ENCODE data around the gene MMP24OS.

The MMP24OS gene

GRCh38 chr20:35274172-35275092 lies 3.5 kb downstream of the MMP24OS start:
- Histone ChIP-seq H3K4me1 (ENCODE audit: control insufficient read depth, low read depth, low read length) (peaks cover 2% of the 10 kb centered on the region), H2BK5ac (ENCODE audit: low read length) (no peak overlapping the region), H2BK15ac (replicated peaks; ENCODE audit: low read depth) (no peak overlapping the region)

GRCh38 chr20:35273449-35274171 lies 4.3 kb downstream of the MMP24OS start:
- H2BK15ac ChIP-seq (replicated peaks; ENCODE audit: low read depth) = no peak overlapping the region
- H4K5ac ChIP-seq (ENCODE audit: low read length) = no peak overlapping the region
- H3K4me2 ChIP-seq (ENCODE audit: low read length) = no peak overlapping the region
- no peak overlapping the region for H2AK5ac ChIP-seq (ENCODE audit: low read length)
- H4K8ac ChIP-seq (ENCODE audit: low read depth, low read length) = no peak overlapping the region
- no peak overlapping the region for H3K4ac ChIP-seq (ENCODE audit: low read depth, low read length)
- no peak overlapping the region for H3K9ac ChIP-seq (ENCODE audit: low read length)
- WGBS (ENCODE audit: extremely low coverage, insufficient coverage, low lambda C conversion rate) = no CpG with 5 or more reads among the region's 13 CpGs
- no peak overlapping the region for H2BK120ac ChIP-seq (ENCODE audit: low read depth, low read length)
- no peaks in the 10 kb centered on the region for H3K27me3 ChIP-seq (ENCODE audit: insufficient read depth, low read length, poor library complexity)
- DNase-seq = peak; percentile 25
- no peak overlapping the region for H3K56ac ChIP-seq (ENCODE audit: low read length)
- peaks cover 1% of the 10 kb centered on the region for H3K36me3 ChIP-seq (ENCODE audit: control insufficient read depth, insufficient read depth, low read length)
- H3K4me3 ChIP-seq (ENCODE audit: low read length) = no peak overlapping the region
- peaks cover 2% of the 10 kb centered on the region for H3K4me1 ChIP-seq (ENCODE audit: control insufficient read depth, low read depth, low read length)
- no peaks in the 10 kb centered on the region for H3K79me2 ChIP-seq (ENCODE audit: control insufficient read depth, insufficient read depth, low read length)
- no peak overlapping the region for H2BK5ac ChIP-seq (ENCODE audit: low read length)
- no peak overlapping the region for H3K23ac ChIP-seq (ENCODE audit: low read length)
- H3K18ac ChIP-seq (ENCODE audit: low read length) = no peak overlapping the region
- no peak overlapping the region for H3K27ac ChIP-seq (ENCODE audit: low read depth, low read length)
- no peaks in the 10 kb centered on the region for H3K79me1 ChIP-seq (ENCODE audit: low read length)

More at GRCh38 chr20:35274172-35275092, 3.5 kb downstream of the MMP24OS start:
- Histone ChIP-seq H3K4ac (ENCODE audit: low read depth, low read length) (no peak overlapping the region), H3K18ac (ENCODE audit: low read length) (no peak overlapping the region), H3K27ac (ENCODE audit: low read depth, low read length) (no peak overlapping the region), H3K79me1 (ENCODE audit: low read length) (no peaks in the 10 kb centered on the region), H3K9ac (ENCODE audit: low read length) (no peak overlapping the region), H3K23ac (ENCODE audit: low read length) (no peak overlapping the region), H3K56ac (ENCODE audit: low read length) (no peak overlapping the region), H3K36me3 (ENCODE audit: control insufficient read depth, insufficient read depth, low read length) (peaks cover 4% of the 10 kb centered on the region), H4K8ac (ENCODE audit: low read depth, low read length) (no peak overlapping the region), H2BK120ac (ENCODE audit: low read depth, low read length) (no peak overlapping the region), H3K4me3 (ENCODE audit: low read length) (no peak overlapping the region), H4K5ac (ENCODE audit: low read length) (no peak overlapping the region), H3K4me2 (ENCODE audit: low read length) (no peak overlapping the region), H2AK5ac (ENCODE audit: low read length) (no peak overlapping the region), H3K27me3 (ENCODE audit: insufficient read depth, low read length, poor library complexity) (no peaks in the 10 kb centered on the region), H3K79me2 (ENCODE audit: control insufficient read depth, insufficient read depth, low read length) (no peaks in the 10 kb centered on the region)
- WGBS (ENCODE audit: extremely low coverage, insufficient coverage, low lambda C conversion rate) = no CpG with 5 or more reads among the region's 24 CpGs
- DNase-seq = no peak

GRCh38 chr20:35271904-35272303 lies 6.0 kb downstream of the MMP24OS start:
- H3K23ac ChIP-seq (ENCODE audit: low read length) = no peak overlapping the region
- no peak overlapping the region for H3K56ac ChIP-seq (ENCODE audit: low read length)
- H3K36me3 ChIP-seq (ENCODE audit: control insufficient read depth, insufficient read depth, low read length) = no peaks in the 10 kb centered on the region
- no peak overlapping the region for H2BK120ac ChIP-seq (ENCODE audit: low read depth, low read length)
- H4K8ac ChIP-seq (ENCODE audit: low read depth, low read length) = no peak overlapping the region
- no peak overlapping the region for H2BK15ac ChIP-seq (replicated peaks; ENCODE audit: low read depth)
- no peaks in the 10 kb centered on the region for H3K79me2 ChIP-seq (ENCODE audit: control insufficient read depth, insufficient read depth, low read length)
- H2AK5ac ChIP-seq (ENCODE audit: low read length) = no peak overlapping the region
- H3K9ac ChIP-seq (ENCODE audit: low read length) = no peak overlapping the region
- H3K4me1 ChIP-seq (ENCODE audit: control insufficient read depth, low read depth, low read length) = peaks cover under 1% of the 10 kb centered on the region
- no peaks in the 10 kb centered on the region for H3K79me1 ChIP-seq (ENCODE audit: low read length)
- no peak overlapping the region for H3K4me2 ChIP-seq (ENCODE audit: low read length)
- no peak overlapping the region for H4K5ac ChIP-seq (ENCODE audit: low read length)
- no peak overlapping the region for H3K4ac ChIP-seq (ENCODE audit: low read depth, low read length)
- H2BK5ac ChIP-seq (ENCODE audit: low read length) = no peak overlapping the region
- no peak overlapping the region for H3K27ac ChIP-seq (ENCODE audit: low read depth, low read length)
- H3K27me3 ChIP-seq (ENCODE audit: insufficient read depth, low read length, poor library complexity) = no peaks in the 10 kb centered on the region
- no peak overlapping the region for H3K4me3 ChIP-seq (ENCODE audit: low read length)
- no peak for DNase-seq
- H3K18ac ChIP-seq (ENCODE audit: low read length) = no peak overlapping the region
- no CpG with 5 or more reads among the region's 7 CpGs for WGBS (ENCODE audit: extremely low coverage, insufficient coverage, low lambda C conversion rate)

GRCh38 chr20:35271073-35271882 lies 6.6 kb downstream of the MMP24OS start:
- no peaks in the 10 kb centered on the region for H3K4me1 ChIP-seq (ENCODE audit: control insufficient read depth, low read depth, low read length)
- H3K79me1 ChIP-seq (ENCODE audit: low read length) = no peaks in the 10 kb centered on the region
- no peak overlapping the region for H4K8ac ChIP-seq (ENCODE audit: low read depth, low read length)
- H3K23ac ChIP-seq (ENCODE audit: low read length) = no peak overlapping the region
- no peaks in the 10 kb centered on the region for H3K27me3 ChIP-seq (ENCODE audit: insufficient read depth, low read length, poor library complexity)
- H3K4me3 ChIP-seq (ENCODE audit: low read length) = no peak overlapping the region
- H3K18ac ChIP-seq (ENCODE audit: low read length) = no peak overlapping the region
- no peak overlapping the region for H2BK15ac ChIP-seq (replicated peaks; ENCODE audit: low read depth)
- H2BK5ac ChIP-seq (ENCODE audit: low read length) = no peak overlapping the region
- no peak overlapping the region for H3K9ac ChIP-seq (ENCODE audit: low read length)
- no peaks in the 10 kb centered on the region for H3K79me2 ChIP-seq (ENCODE audit: control insufficient read depth, insufficient read depth, low read length)
- no peak overlapping the region for H3K27ac ChIP-seq (ENCODE audit: low read depth, low read length)
- DNase-seq = peak; percentile 84
- no peak overlapping the region for H3K4ac ChIP-seq (ENCODE audit: low read depth, low read length)
- H3K36me3 ChIP-seq (ENCODE audit: control insufficient read depth, insufficient read depth, low read length) = no peaks in the 10 kb centered on the region
- no peak overlapping the region for H4K5ac ChIP-seq (ENCODE audit: low read length)
- H2BK120ac ChIP-seq (ENCODE audit: low read depth, low read length) = no peak overlapping the region
- no peak overlapping the region for H3K56ac ChIP-seq (ENCODE audit: low read length)
- no peak overlapping the region for H3K4me2 ChIP-seq (ENCODE audit: low read length)
- no CpG with 5 or more reads among the region's 20 CpGs for WGBS (ENCODE audit: extremely low coverage, insufficient coverage, low lambda C conversion rate)
- H2AK5ac ChIP-seq (ENCODE audit: low read length) = no peak overlapping the region

GRCh38 chr20:35270021-35270902 lies 7.7 kb downstream of the MMP24OS start:
- Histone ChIP-seq H3K79me1 (ENCODE audit: low read length) (no peaks in the 10 kb centered on the region), H4K8ac (ENCODE audit: low read depth, low read length) (no peak overlapping the region), H3K4ac (ENCODE audit: low read depth, low read length) (no peak overlapping the region), H3K4me2 (ENCODE audit: low read length) (no peak overlapping the region), H3K23ac (ENCODE audit: low read length) (no peak overlapping the region), H2BK120ac (ENCODE audit: low read depth, low read length) (no peak overlapping the region), H3K18ac (ENCODE audit: low read length) (no peak overlapping the region), H3K9ac (ENCODE audit: low read length) (no peak overlapping the region), H3K27me3 (ENCODE audit: insufficient read depth, low read length, poor library complexity) (no peaks in the 10 kb centered on the region), H4K5ac (ENCODE audit: low read length) (no peak overlapping the region), H3K79me2 (ENCODE audit: control insufficient read depth, insufficient read depth, low read length) (no peaks in the 10 kb centered on the region), H3K36me3 (ENCODE audit: control insufficient read depth, insufficient read depth, low read length) (no peaks in the 10 kb centered on the region), H3K4me3 (ENCODE audit: low read length) (no peak overlapping the region), H3K4me1 (ENCODE audit: control insufficient read depth, low read depth, low read length) (no peaks in the 10 kb centered on the region), H2AK5ac (ENCODE audit: low read length) (no peak overlapping the region), H2BK15ac (replicated peaks; ENCODE audit: low read depth) (no peak overlapping the region), H3K56ac (ENCODE audit: low read length) (no peak overlapping the region), H3K27ac (ENCODE audit: low read depth, low read length) (no peak overlapping the region), H2BK5ac (ENCODE audit: low read length) (no peak overlapping the region)
- peak; percentile 66 for DNase-seq
- WGBS (ENCODE audit: extremely low coverage, insufficient coverage, low lambda C conversion rate) = no CpG with 5 or more reads among the region's 19 CpGs

Data from mesendoderm (in vitro differentiated cells).